Astrocyte (in vitro differentiated cells and primary cell): ENCODE measurements around the gene WASF2. TPM values are rescaled to one million over a fixed set of nuclear protein-coding genes. Genes with fewer than 3 reads are reported as not detected.

ENCODE experiments used
- DNase-seq: peaks from one replicate; pipeline ENCODE4 v3.0.0-alpha.2; 2010; ENCODE audit warnings: low read depth
- FAIRE-seq: peaks from 2 replicates; lab custom pipeline; 2011; peaks lifted over from hg19 to GRCh38; lab: Jason Lieb, UNC
- H2AFZ ChIP-seq: 2 replicates; pipeline ENCODE4 v1.6.0; 2012; ENCODE audit warnings: low read depth, low read length, inconsistent platforms
- H3K27ac ChIP-seq: 2 replicates; pipeline ENCODE4 v1.5.1; 2011; ENCODE audit warnings: low read depth, low read length, inconsistent platforms
- H3K27me3 ChIP-seq: 2 replicates; pipeline ENCODE4 v1.6.0; 2011; ENCODE audit warnings: low read length, inconsistent platforms; ENCODE audit not compliant: insufficient read depth
- H3K36me3 ChIP-seq: 2 replicates; pipeline ENCODE4 v1.5.1; 2011; ENCODE audit warnings: low read length, inconsistent platforms; ENCODE audit not compliant: insufficient read depth
- H3K4me1 ChIP-seq: 2 replicates; pipeline ENCODE4 v1.5.1; 2011; ENCODE audit warnings: low read length, inconsistent platforms; ENCODE audit not compliant: insufficient read depth
- H3K4me2 ChIP-seq: 2 replicates; pipeline ENCODE4 v1.6.0; 2012; ENCODE audit warnings: low read length, inconsistent platforms
- H3K4me3 ChIP-seq: 2 replicates; pipeline ENCODE4 v1.5.1; 2011; ENCODE audit warnings: low read depth, mild to moderate bottlenecking, low read length, inconsistent platforms; ENCODE audit not compliant: insufficient read depth
- H3K79me2 ChIP-seq: 2 replicates; pipeline ENCODE4 v1.6.0; 2012; ENCODE audit warnings: mild to moderate bottlenecking, low read length, inconsistent platforms; ENCODE audit not compliant: insufficient read depth
- H3K9ac ChIP-seq: 2 replicates; pipeline ENCODE4 v1.6.0; 2012; ENCODE audit warnings: mild to moderate bottlenecking, low read length, inconsistent platforms
- H3K9me3 ChIP-seq: 2 replicates; pipeline ENCODE4 v1.5.1; 2012; ENCODE audit warnings: low read depth, mild to moderate bottlenecking, low read length, inconsistent platforms; ENCODE audit not compliant: insufficient read depth
- H4K20me1 ChIP-seq: 2 replicates; pipeline ENCODE4 v1.6.0; 2012; ENCODE audit warnings: low read length, inconsistent platforms; ENCODE audit not compliant: insufficient read depth
- H3K27ac Mint-ChIP-seq: one replicate; pipeline ENCODE4 v1.8.0; 2021; ENCODE audit warnings: mild to moderate bottlenecking, mixed read lengths; ENCODE audit not compliant: unreplicated experiment
- H3K27me3 Mint-ChIP-seq: one replicate; pipeline ENCODE4 v1.8.0; 2021; ENCODE audit warnings: low read depth, mixed read lengths; ENCODE audit not compliant: unreplicated experiment
- H3K36me3 Mint-ChIP-seq: one replicate; pipeline ENCODE4 v1.8.0; 2021; ENCODE audit warnings: low read depth, mixed read lengths; ENCODE audit not compliant: unreplicated experiment
- H3K4me1 Mint-ChIP-seq: one replicate; pipeline ENCODE4 v1.8.0; 2021; ENCODE audit warnings: low read depth, mixed read lengths; ENCODE audit not compliant: unreplicated experiment
- H3K4me3 Mint-ChIP-seq: one replicate; pipeline ENCODE4 v1.8.0; 2021; ENCODE audit warnings: mild to moderate bottlenecking, moderate library complexity, mixed read lengths; ENCODE audit not compliant: unreplicated experiment
- H3K9me3 Mint-ChIP-seq: one replicate; pipeline ENCODE4 v1.8.0; 2021; ENCODE audit warnings: mild to moderate bottlenecking, mixed read lengths; ENCODE audit not compliant: unreplicated experiment
- EZH2 ChIP-seq: IDR thresholded peaks from 2 replicates; pipeline ENCODE4 v1.6.1; 2012; ENCODE audit warnings: mild to moderate bottlenecking, low read length, inconsistent platforms; ENCODE audit not compliant: insufficient read depth
- total RNA-seq: library from RNA; stranded (reverse); gene quantifications from 2 replicates; pipeline ENCODE4 v1.2.1, GENCODE V29; 2021
- TF ChIP-seq, protein P1 (sequence below): IDR thresholded peaks from 2 replicates; pipeline ENCODE4 v1.5.1; 2011; ENCODE audit warnings: low read depth, mild to moderate bottlenecking, inconsistent platforms, low read length, moderate library complexity; ENCODE audit not compliant: insufficient read depth

WASF2 gene
- total RNA-seq, 1 donor from 2014 or later: 86.9 TPM

DNA sequence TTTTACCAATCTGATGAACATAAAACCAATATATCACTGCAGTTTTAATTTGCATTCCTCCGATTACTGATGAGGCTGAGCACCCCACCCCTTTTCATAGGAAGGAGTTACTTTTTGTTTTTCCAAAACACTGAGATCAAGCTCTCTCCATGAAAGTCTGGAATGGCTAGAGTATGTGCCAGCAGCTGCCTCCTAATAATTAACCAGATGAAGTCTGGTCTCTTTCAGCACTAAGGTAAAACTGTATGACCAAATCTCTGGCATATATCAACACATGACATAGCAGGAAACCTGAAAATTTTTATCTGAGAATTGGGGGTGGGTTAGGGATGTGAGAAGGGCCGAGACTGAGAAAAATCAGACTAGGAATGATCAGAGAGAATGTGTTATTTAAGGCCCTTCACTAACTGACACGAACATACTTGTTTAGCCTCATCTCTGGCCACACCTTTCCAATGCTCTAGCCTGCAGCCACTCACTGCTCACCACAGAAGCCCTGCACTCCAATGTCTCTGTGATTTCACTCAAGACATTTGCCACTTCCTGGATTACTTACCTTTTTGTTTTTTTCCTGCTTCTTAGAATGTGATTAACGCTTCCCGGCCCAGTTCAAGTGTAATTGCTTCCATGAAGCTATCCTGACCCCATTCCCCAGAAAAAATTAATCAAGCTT lies 34.7 kb downstream of the WASF2 start:
- H3K9ac ChIP-seq: no peak overlapping the region

DNA sequence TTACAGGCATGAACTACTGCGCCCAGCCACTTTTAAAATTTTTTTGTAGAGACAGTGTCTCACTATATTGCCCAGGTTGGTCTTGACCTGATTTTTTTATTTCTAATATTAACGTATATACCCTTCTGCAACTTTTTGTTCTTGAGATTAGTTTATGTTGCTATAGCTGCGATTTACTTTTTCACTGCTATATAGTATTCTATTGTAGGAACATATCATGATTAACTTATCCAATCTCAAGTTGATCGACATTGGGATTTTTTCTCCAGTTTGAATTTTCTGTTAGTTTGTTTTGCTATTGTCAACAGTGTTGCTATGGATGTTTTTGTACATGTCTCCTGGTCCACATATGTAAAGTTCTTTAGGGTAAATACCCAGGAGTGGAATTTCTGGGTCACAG lies 35.4 kb downstream of the WASF2 start:
- Histone ChIP-seq H3K79me2 (peaks cover 68% of the 10 kb centered on the region), H3K36me3 (no peaks in the 10 kb centered on the region), H3K4me1 (no peaks in the 10 kb centered on the region), H3K9ac (no peak overlapping the region), H3K9me3 (no peaks in the 10 kb centered on the region), H3K27me3 (no peaks in the 10 kb centered on the region), H3K4me2 (no peak overlapping the region), H3K27ac (no peak overlapping the region), H2AFZ (no peak overlapping the region), H3K4me3 (no peak overlapping the region), H4K20me1 (peaks cover 54% of the 10 kb centered on the region)
- Mint-ChIP-seq H3K9me3 (no peaks in the 10 kb centered on the region), H3K4me1 (peaks cover 15% of the 10 kb centered on the region), H3K36me3 (no peaks in the 10 kb centered on the region), H3K27me3 (no peaks in the 10 kb centered on the region), H3K4me3 (no peak overlapping the region), H3K27ac (no peak overlapping the region)
- TF ChIP-seq, protein P1, sequence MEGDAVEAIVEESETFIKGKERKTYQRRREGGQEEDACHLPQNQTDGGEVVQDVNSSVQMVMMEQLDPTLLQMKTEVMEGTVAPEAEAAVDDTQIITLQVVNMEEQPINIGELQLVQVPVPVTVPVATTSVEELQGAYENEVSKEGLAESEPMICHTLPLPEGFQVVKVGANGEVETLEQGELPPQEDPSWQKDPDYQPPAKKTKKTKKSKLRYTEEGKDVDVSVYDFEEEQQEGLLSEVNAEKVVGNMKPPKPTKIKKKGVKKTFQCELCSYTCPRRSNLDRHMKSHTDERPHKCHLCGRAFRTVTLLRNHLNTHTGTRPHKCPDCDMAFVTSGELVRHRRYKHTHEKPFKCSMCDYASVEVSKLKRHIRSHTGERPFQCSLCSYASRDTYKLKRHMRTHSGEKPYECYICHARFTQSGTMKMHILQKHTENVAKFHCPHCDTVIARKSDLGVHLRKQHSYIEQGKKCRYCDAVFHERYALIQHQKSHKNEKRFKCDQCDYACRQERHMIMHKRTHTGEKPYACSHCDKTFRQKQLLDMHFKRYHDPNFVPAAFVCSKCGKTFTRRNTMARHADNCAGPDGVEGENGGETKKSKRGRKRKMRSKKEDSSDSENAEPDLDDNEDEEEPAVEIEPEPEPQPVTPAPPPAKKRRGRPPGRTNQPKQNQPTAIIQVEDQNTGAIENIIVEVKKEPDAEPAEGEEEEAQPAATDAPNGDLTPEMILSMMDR: no peak
- TF ChIP-seq EZH2: no peak
- no peak for DNase-seq
- FAIRE-seq: no peak

More for the DNA sequence above, 34.7 kb downstream of the WASF2 start:
- Mint-ChIP-seq H3K9me3 (no peaks in the 10 kb centered on the region), H3K27me3 (no peaks in the 10 kb centered on the region), H3K36me3 (no peaks in the 10 kb centered on the region), H3K4me3 (peak overlapping the region; percentile 3), H3K27ac (peak overlapping the region; percentile 0), H3K4me1 (peaks cover 15% of the 10 kb centered on the region)
- H3K4me1 ChIP-seq: no peaks in the 10 kb centered on the region
- H3K36me3 ChIP-seq: no peaks in the 10 kb centered on the region
- H3K4me3 ChIP-seq: no peak overlapping the region
- no peak overlapping the region for H3K27ac ChIP-seq
- no peak overlapping the region for H2AFZ ChIP-seq
- TF ChIP-seq, protein P1: no peak
- no peak for TF ChIP-seq EZH2
- no peak overlapping the region for H3K4me2 ChIP-seq
- H3K79me2 ChIP-seq: peaks cover 70% of the 10 kb centered on the region
- FAIRE-seq (no peak), DNase-seq (no peak)
- no peaks in the 10 kb centered on the region for H3K27me3 ChIP-seq
- no peaks in the 10 kb centered on the region for H3K9me3 ChIP-seq
- peaks cover 53% of the 10 kb centered on the region for H4K20me1 ChIP-seq

DNA sequence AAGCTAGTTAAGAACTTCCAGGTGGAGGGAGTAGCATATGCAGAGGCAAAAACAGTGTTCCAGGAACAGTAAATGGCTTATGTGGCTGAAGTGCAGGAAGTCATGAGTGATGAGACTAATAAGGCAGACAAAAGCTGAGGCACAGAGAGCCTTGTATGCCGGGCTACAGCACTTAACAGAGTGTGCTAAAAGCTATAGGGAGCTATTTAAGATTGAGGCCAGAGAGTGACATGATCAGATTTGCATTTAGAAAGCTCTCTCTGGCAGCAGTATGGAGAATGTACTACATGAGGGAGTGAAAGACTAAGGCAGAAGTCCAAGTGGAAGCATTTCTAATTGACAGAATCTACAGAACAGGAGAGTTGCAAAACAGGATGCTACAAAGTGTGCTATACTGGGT lies 38.6 kb downstream of the WASF2 start:
- H4K20me1 ChIP-seq: peaks cover 66% of the 10 kb centered on the region
- H3K4me1 Mint-ChIP-seq: peaks cover 18% of the 10 kb centered on the region

More for the DNA sequence above, 38.6 kb downstream of the WASF2 start:
- Mint-ChIP-seq H3K27ac (no peak overlapping the region), H3K27me3 (no peaks in the 10 kb centered on the region), H3K9me3 (no peaks in the 10 kb centered on the region), H3K4me3 (no peak overlapping the region), H3K36me3 (peaks cover 4% of the 10 kb centered on the region)
- no peaks in the 10 kb centered on the region for H3K9me3 ChIP-seq
- DNase-seq (no peak), FAIRE-seq (no peak)
- no peak overlapping the region for H2AFZ ChIP-seq
- H3K4me1 ChIP-seq: no peaks in the 10 kb centered on the region
- H3K36me3 ChIP-seq: no peaks in the 10 kb centered on the region
- TF ChIP-seq EZH2: no peak
- TF ChIP-seq, protein P1: no peak
- H3K27ac ChIP-seq: no peak overlapping the region
- H3K4me2 ChIP-seq: no peak overlapping the region
- no peaks in the 10 kb centered on the region for H3K27me3 ChIP-seq
- peaks cover 73% of the 10 kb centered on the region for H3K79me2 ChIP-seq
- H3K4me3 ChIP-seq: no peak overlapping the region
- no peak overlapping the region for H3K9ac ChIP-seq
